SK-N-SH (cell line): ENCODE data around the gene ACOT9. TPM values are rescaled to one million over a fixed set of nuclear protein-coding genes. Genes with fewer than 3 reads are reported as not detected.
A peak's percentile ranks its signal among the peaks of the same experiment; 100 is the strongest.

ENCODE experiments used
- CTCF ChIA-PET: fragments of 300-600, 350-600 bp; formaldehyde crosslinking; extraction: SDS; loops from one replicate; lab custom pipeline; 2021; lab: Yijun Ruan, JAX
- POLR2A ChIA-PET: fragments of 350-600 bp; sonication (Branson Sonifier 250); formaldehyde crosslinking; extraction: SDS; loops from one replicate; lab custom pipeline; 2020; ENCODE audit warnings: antibody characterized with exemption, inconsistent platforms; lab: Yijun Ruan, JAX
- DNase-seq: peaks from one replicate; pipeline ENCODE4 v3.0.0; 2012
- H2AFZ ChIP-seq: fragments of 200-600 bp; sonication (generic); 2 replicates; pipeline ENCODE4 v1.8.1; 2016; ENCODE audit warnings: antibody characterized with exemption, mild to moderate bottlenecking, low read depth
- H3F3A ChIP-seq: fragments of 200-600 bp; sonication (generic); replicated peaks from 2 replicates; pipeline ENCODE3; 2016; ENCODE audit warnings: antibody characterized with exemption, mild to moderate bottlenecking; ENCODE audit not compliant: insufficient read depth
- H3K27ac ChIP-seq, 2 experiments: fragments of 200-500 bp in 1 of 2; fragments of 200-600 bp in 1 of 2; sonication (Bioruptor generic) in 1 of 2; sonication (generic), shearing (Covaris generic) in 1 of 2; 2 replicates each; pipeline versions ENCODE4 v1.5.1 to v1.6.1; 2014 to 2016; ENCODE audit warnings: low read depth in 2 of 2, inconsistent platforms in 1 of 2, low read length in 1 of 2, mild to moderate bottlenecking in 1 of 2, mixed read lengths in 1 of 2
- H3K27me3 ChIP-seq: fragments of 200-600 bp; sonication (generic), shearing (Covaris generic); 2 replicates; pipeline ENCODE4 v1.6.1; 2016; ENCODE audit warnings: mixed run types; ENCODE audit not compliant: insufficient read depth
- H3K36me3 ChIP-seq, 2 experiments: fragments of 200-500 bp in 1 of 2; fragments of 200-600 bp in 1 of 2; sonication (Bioruptor generic) in 1 of 2; sonication (generic) in 1 of 2; replicated peaks in 1 of 2; 2 replicates each; pipeline versions ENCODE3 to v1.5.1; 2014 to 2016; ENCODE audit warnings: low read length in 1 of 2, mild to moderate bottlenecking in 1 of 2; ENCODE audit not compliant: insufficient read depth in 2 of 2, control insufficient read depth in 1 of 2
- H3K4me1 ChIP-seq, 2 experiments: fragments of 200-500 bp in 1 of 2; fragments of 200-600 bp in 1 of 2; sonication (Bioruptor generic) in 1 of 2; sonication (generic), shearing (Covaris generic) in 1 of 2; 2 replicates each; pipeline versions ENCODE4 v1.5.1 to v1.6.1; 2014 to 2016; ENCODE audit warnings: low read depth in 1 of 2, low read length in 1 of 2, mixed run types in 1 of 2; ENCODE audit not compliant: insufficient read depth in 2 of 2, control insufficient read depth in 1 of 2
- H3K4me2 ChIP-seq: fragments of 200-600 bp; sonication (generic), shearing (Covaris generic); 2 replicates; pipeline ENCODE4 v1.6.1; 2017; ENCODE audit warnings: mixed run types
- H3K4me3 ChIP-seq, 2 experiments: fragments of 200-500 bp in 1 of 2; fragments of 200-600 bp in 1 of 2; sonication (Bioruptor generic) in 1 of 2; sonication (generic), shearing (Covaris generic) in 1 of 2; 2 replicates each; pipeline versions ENCODE4 v1.5.1 to v1.8.1; 2014 to 2016; ENCODE audit warnings: low read depth in 2 of 2, inconsistent platforms in 1 of 2, low read length in 1 of 2, mild to moderate bottlenecking in 1 of 2, mixed read lengths in 1 of 2, moderate library complexity in 1 of 2
- H3K79me2 ChIP-seq: fragments of 200-600 bp; sonication (generic); 2 replicates; pipeline ENCODE4 v1.8.1; 2017; ENCODE audit warnings: mild to moderate bottlenecking; ENCODE audit not compliant: insufficient read depth
- H3K9ac ChIP-seq: fragments of 200-600 bp; sonication (generic); 2 replicates; pipeline ENCODE4 v1.6.1; 2017; ENCODE audit warnings: mixed run types
- H3K9me2 ChIP-seq: fragments of 200-600 bp; sonication (generic); 2 replicates; pipeline ENCODE4 v1.6.1; 2017; ENCODE audit warnings: mixed run types
- H3K9me3 ChIP-seq: fragments of 200-600 bp; sonication (generic); 2 replicates; pipeline ENCODE4 v1.6.1; 2017; ENCODE audit warnings: mixed run types, mild to moderate bottlenecking, moderate library complexity
- H4K20me1 ChIP-seq: fragments of 200-600 bp; sonication (generic); 2 replicates; pipeline ENCODE4 v1.6.1; 2017; ENCODE audit warnings: mild to moderate bottlenecking, mixed run types; ENCODE audit not compliant: insufficient read depth
- CTCF ChIP-seq: fragments of 200-600 bp; sonication (generic); IDR thresholded peaks from 2 replicates; pipeline ENCODE4 v1.6.1; 2017; ENCODE audit warnings: antibody characterized with exemption, mild to moderate bottlenecking, moderate library complexity
- ELF1 ChIP-seq: IDR thresholded peaks from 2 replicates; pipeline ENCODE4 v1.4.0; 2012
- JUND ChIP-seq: IDR thresholded peaks from 2 replicates; pipeline ENCODE4 v1.4.0; 2012
- REST ChIP-seq: IDR thresholded peaks from 2 replicates; pipeline ENCODE4 v1.6.1; 2012; ENCODE audit warnings: mild to moderate bottlenecking, low read depth, low read length, moderate library complexity
- SIN3A ChIP-seq: IDR thresholded peaks from 2 replicates; pipeline ENCODE4 v1.6.1; 2012; ENCODE audit warnings: low read depth, mild to moderate bottlenecking, low read length, moderate library complexity, borderline replicate concordance
- SMC3 ChIP-seq: IDR thresholded peaks from 2 replicates; pipeline ENCODE4 v1.6.1; 2012; ENCODE audit warnings: low read depth, low read length, improper control_type of control experiment
- USF1 ChIP-seq: IDR thresholded peaks from 2 replicates; pipeline ENCODE4 v1.4.0; 2012; ENCODE audit warnings: low read depth, borderline replicate concordance
- USF2 ChIP-seq: fragments of 150-350 bp; IDR thresholded peaks from 2 replicates; pipeline ENCODE4 v1.6.1; 2017; ENCODE audit warnings: antibody characterized with exemption, low read length, low read depth, borderline replicate concordance
- WGBS: methylation state at CpG from one replicate; pipeline ENCODE4 v1.1.6; 2017; ENCODE audit warnings: low lambda C conversion rate; 5-methylcytosine and 5-hydroxymethylcytosine counted together
- polyA plus RNA-seq, 3 experiments: library from polyadenylated mRNA; depleted of rRNA; stranded (reverse); fragments of >200 nt; gene quantifications; 2 replicates each; pipeline ENCODE4 v1.2.3, GENCODE V29; 2012

Gene ACOT9
- polyA plus RNA-seq, 1 of the 3 experiments (the other 2 are of a cell fraction), result 23.7 TPM

GRCh38 chrX:23784470-23785331, 41.6 kb upstream of the ACOT9 start (continued):
- TF ChIP-seq REST (no peak), JUND (no peak), ELF1 (no peak), USF2 (no peak), USF1 (no peak), CTCF (no peak), SIN3A (no peak)

GRCh38 chrX:23783589-23784469, 40.8 kb upstream of the ACOT9 start:
- peak overlapping the region in 1 of 2 experiments; percentile 73; a peak in 2 of 4 replicates for H3K27ac ChIP-seq
- POLR2A ChIA-PET, result interaction anchor here (1.5 kb wide), 2 partner anchors 118 to 119 kb away, joined by 5 to 9 read pairs; no protein-coding TSS in a partner anchor
- H3K4me2 ChIP-seq, result peak overlapping the region; percentile 60
- CTCF ChIA-PET, result interaction anchor here (0.6 to 5.9 kb wide), 15 partner anchors 9 to 1217 kb away, joined by 3 to 63 read pairs (median 4); partner anchors contain the start of gene ACOT9
- peak overlapping the region; percentile 89 for H3K9ac ChIP-seq
- H3F3A ChIP-seq, result peaks cover 25% of the 10 kb centered on the region
- no peaks in the 10 kb centered on the region; a peak in 2 of 4 replicates for H3K4me1 ChIP-seq
- WGBS, result 19% methylated on average over 21 of the region's 21 CpGs
- peaks cover 11% of the 10 kb centered on the region for H3K79me2 ChIP-seq
- H3K4me3 ChIP-seq, result peak overlapping the region; percentile 57 to 72
- H3K36me3 ChIP-seq, result peaks cover 0 to 10% of the 10 kb centered on the region in 2 experiments
- no peaks in the 10 kb centered on the region for H3K9me3 ChIP-seq
- TF ChIP-seq SMC3, result no peak
- no peaks in the 10 kb centered on the region; the same call in 1 of the 2 replicates for H3K27me3 ChIP-seq
- peak overlapping the region; percentile 59; the same call in 1 of the 2 replicates for H2AFZ ChIP-seq
- DNase-seq, result no peak
- no peaks in the 10 kb centered on the region for H3K9me2 ChIP-seq
- H4K20me1 ChIP-seq, result 0 out of 2 replicates have a peak, but pooled peaks cover 5% of the 10 kb centered on the region
